B cell (primary cell): ENCODE data around the gene FAM118B. TPM values are rescaled to one million over a fixed set of nuclear protein-coding genes. Genes with fewer than 3 reads are reported as not detected.
A peak's percentile ranks its signal among the peaks of the same experiment; 100 is the strongest.

Experiments used
- ATAC-seq: fragments of 200-7000 bp; cut with Tn5 transposase; one replicate; pipeline ENCODE4 v1.10.0; 2021; ENCODE audit warnings: low read depth, mild to moderate bottlenecking, moderate number of reproducible peaks, moderate library complexity
- CTCF ChIA-PET: fragments of 350-600 bp; sonication (Branson Sonifier 250); formaldehyde crosslinking; loops from one replicate; lab custom pipeline; 2021; ENCODE audit warnings: antibody characterized with exemption, inconsistent platforms; lab: Charles Lee
- POLR2A ChIA-PET: fragments of 350-600 bp; sonication (Branson Sonifier 250); formaldehyde crosslinking; loops from one replicate; lab custom pipeline; 2021; ENCODE audit warnings: antibody characterized with exemption; lab: Charles Lee
- DNase-seq: peaks from one replicate; pipeline ENCODE4 v3.0.0; 2013
- H2AFZ ChIP-seq: 2 replicates; pipeline ENCODE4 v1.6.1; 2012; ENCODE audit warnings: mild to moderate bottlenecking, low read depth, low read length; ENCODE audit not compliant: insufficient read depth, poor library complexity, severe bottlenecking
- H3K27ac ChIP-seq, 2 donors: 1 replicate in 1 of 2; 2 replicates in 1 of 2; pipeline ENCODE4 v1.5.1; 2012 to 2013; ENCODE audit warnings: low read length in 2 of 2, mild to moderate bottlenecking in 2 of 2, moderate library complexity in 1 of 2
- H3K27me3 ChIP-seq, 4 experiments: fragments of 200-600 bp in 1 of 4; sonication (generic) in 1 of 4; replicated peaks in 1 of 4; 1 replicate in 2 of 4; 2 replicates in 2 of 4; pipeline versions ENCODE4 v1.6.1 to v1.7.0; 2013 to 2016; ENCODE audit warnings: low read length in 3 of 4, mild to moderate bottlenecking in 2 of 4, mixed read lengths in 1 of 4, moderate library complexity in 1 of 4; ENCODE audit not compliant: insufficient read depth in 4 of 4, control insufficient read depth in 3 of 4; ENCODE audit errors: control extremely low read depth in 1 of 4
- H3K36me3 ChIP-seq, 2 experiments: replicated peaks in 1 of 2; 1 replicate in 1 of 2; 2 replicates in 1 of 2; pipeline versions ENCODE4 v1.6.1 to v1.7.1; 2013; ENCODE audit warnings: low read length in 1 of 2; ENCODE audit not compliant: insufficient read depth in 2 of 2, control insufficient read depth in 1 of 2; ENCODE audit errors: control extremely low read depth in 1 of 2, extremely low read depth in 1 of 2
- H3K4me1 ChIP-seq, 2 donors: fragments of 200-600 bp in 1 of 2; sonication (generic) in 1 of 2; 1 replicate in 1 of 2; 2 replicates in 1 of 2; pipeline versions ENCODE4 v1.5.1 to v1.6.1; 2013 to 2017; ENCODE audit warnings: low read length in 2 of 2; ENCODE audit not compliant: control insufficient read depth in 2 of 2, insufficient read depth in 2 of 2
- H3K4me2 ChIP-seq: replicated peaks from 2 replicates; pipeline ENCODE3; 2012; ENCODE audit warnings: mild to moderate bottlenecking, low read depth, low read length; ENCODE audit not compliant: poor library complexity, severe bottlenecking
- H3K4me3 ChIP-seq, 5 experiments: fragments of 200-600 bp in 1 of 5; sonication (generic) in 1 of 5; 1 replicate in 3 of 5; 2 replicates in 2 of 5; pipeline versions ENCODE4 v1.5.1 to v1.7.0; 2011 to 2016; ENCODE audit warnings: low read length in 4 of 5, mild to moderate bottlenecking in 4 of 5, low read depth in 2 of 5, control low read depth in 1 of 5, moderate library complexity in 1 of 5; ENCODE audit not compliant: insufficient read depth in 1 of 5; ENCODE audit errors: control extremely low read depth in 1 of 5, extremely low read depth in 1 of 5
- H3K79me2 ChIP-seq: fragments of 200-600 bp; sonication (generic); one replicate; pipeline ENCODE4 v1.6.0; 2016; ENCODE audit warnings: low read length; ENCODE audit not compliant: control insufficient read depth, insufficient read depth
- H3K9ac ChIP-seq: fragments of 200-600 bp; sonication (generic); 2 replicates; pipeline ENCODE4 v1.6.1; 2017; ENCODE audit warnings: mild to moderate bottlenecking, low read length, moderate library complexity
- H3K9me3 ChIP-seq, 3 donors: one replicate each; pipeline versions ENCODE4 v1.6.1 to v1.7.1; 2013; ENCODE audit warnings: low read length in 2 of 3; ENCODE audit not compliant: control insufficient read depth in 2 of 3, insufficient read depth in 1 of 3; ENCODE audit errors: control extremely low read depth in 1 of 3
- H4K20me1 ChIP-seq: 2 replicates; pipeline ENCODE4 v1.6.0; 2012; ENCODE audit warnings: mild to moderate bottlenecking, low read length; ENCODE audit not compliant: insufficient read depth, control insufficient read depth, poor library complexity, severe bottlenecking
- H3K27ac Mint-ChIP-seq: one replicate; pipeline ENCODE4 v1.8.0; 2021; ENCODE audit warnings: mixed read lengths
- H3K27me3 Mint-ChIP-seq: one replicate; pipeline ENCODE4 v1.8.0; 2021; ENCODE audit warnings: mixed read lengths
- H3K4me1 Mint-ChIP-seq: one replicate; pipeline ENCODE4 v1.8.0; 2021; ENCODE audit warnings: mixed read lengths
- H3K4me3 Mint-ChIP-seq: one replicate; pipeline ENCODE4 v1.8.0; 2021; ENCODE audit warnings: mixed read lengths
- H3K9me3 Mint-ChIP-seq: one replicate; pipeline ENCODE4 v1.8.0; 2022; ENCODE audit warnings: mixed read lengths; ENCODE audit not compliant: insufficient read depth
- CTCF ChIP-seq: fragments of 200-600 bp; IDR thresholded peaks from one replicate; pipeline ENCODE4 v1.8.0; 2022; ENCODE audit warnings: antibody characterized with exemption, mild to moderate bottlenecking
- EZH2 ChIP-seq: IDR thresholded peaks from 2 replicates; pipeline ENCODE4 v1.6.1; 2012; ENCODE audit warnings: borderline replicate concordance, low read depth, mild to moderate bottlenecking, moderate library complexity, low read length; ENCODE audit not compliant: insufficient read depth, poor library complexity, severe bottlenecking
- WGBS: methylation state at CpG from one replicate; pipeline ENCODE4 v1.1.5; 2013; ENCODE audit warnings: missing lambda C conversion rate; ENCODE audit not compliant: insufficient coverage; 5-methylcytosine and 5-hydroxymethylcytosine counted together
- intact Hi-C: fragments of 100-400 bp; cut with micrococcal nuclease; formaldehyde crosslinking; loops from one replicate; pipeline ENCODE4 v1.10.0; 2022
- polyA plus RNA-seq: library from polyadenylated mRNA; depleted of rRNA; stranded (reverse); fragments of >200 nt; gene quantifications from 2 replicates; pipeline ENCODE4 v1.2.3, GENCODE V29; 2012
- total RNA-seq, 2 donors: library from RNA; stranded (reverse); fragments of 120-200 nt in 1 of 2; gene quantifications; 1 replicate in 1 of 2; 2 replicates in 1 of 2; pipeline versions ENCODE4 v1.2.3 to v1.2.4, GENCODE V29; 2013 to 2022

The FAM118B gene
- total and polyA plus RNA-seq, 2 donors (not counting 1 experiment from before 2014, with no cell fraction given), result 7.3 to 14.1 TPM

GRCh38 chr11:126284829-126285228, 73.2 kb downstream of the FAM118B start:
- peak; percentile 16 for ATAC-seq
- no peaks in the 10 kb centered on the region for H3K9me3 Mint-ChIP-seq
- ChIA-PET CTCF (interaction anchor here (0.7 kb wide), 1 partner anchor 19 kb away, joined by 3 read pairs; the partner anchor contains the start of gene DCPS), POLR2A (interaction anchor here (0.7 kb wide), 1 partner anchor 13 kb away, joined by 3 read pairs; no protein-coding TSS in a partner anchor)
- Histone ChIP-seq H3K36me3 (peaks cover 0 to 10% of the 10 kb centered on the region in 2 experiments), H3K27me3 (no peaks in the 10 kb centered on the region), H3K4me2 (peak overlapping the region; percentile 26), H3K9me3 (no peaks in the 10 kb centered on the region), H3K27ac (no peak overlapping the region), H3K4me3 (peak overlapping the region in 1 of 5 experiments; percentile 7), H3K9ac (peak overlapping the region; percentile 12), H2AFZ (no peak overlapping the region), H4K20me1 (no peaks in the 10 kb centered on the region), H3K79me2 (peaks cover 27% of the 10 kb centered on the region), H3K4me1 (peaks cover 17 to 31% of the 10 kb centered on the region in 2 donors)
- peak overlapping the region; percentile 87 for H3K27ac Mint-ChIP-seq
- H3K4me1 Mint-ChIP-seq, result peaks cover 38% of the 10 kb centered on the region
- intact Hi-C loops, result loop anchor here (1.0 kb wide), 1 partner anchor 18 kb away; no protein-coding TSS in a partner anchor
- TF ChIP-seq EZH2 (no peak), CTCF (no peak)
- DNase-seq, result peak; percentile 56
- H3K4me3 Mint-ChIP-seq, result peak overlapping the region; percentile 83
- H3K27me3 Mint-ChIP-seq, result no peaks in the 10 kb centered on the region
- no CpG with 5 or more reads among the region's 6 CpGs for WGBS

GRCh38 chr11:126288237-126288636, 76.7 kb downstream of the FAM118B start:
- POLR2A ChIA-PET, result no interaction called here
- H3K27ac Mint-ChIP-seq, result no peak overlapping the region
- Histone ChIP-seq H3K27me3 (no peaks in the 10 kb centered on the region), H3K4me2 (no peak overlapping the region), H3K79me2 (peaks cover 27% of the 10 kb centered on the region), H2AFZ (no peak overlapping the region), H3K9ac (no peak overlapping the region), H3K4me1 (peaks cover 11 to 16% of the 10 kb centered on the region in 2 donors), H3K9me3 (no peaks in the 10 kb centered on the region), H3K36me3 (peaks cover 0 to 37% of the 10 kb centered on the region in 2 experiments), H3K27ac (no peak overlapping the region), H3K4me3 (no peak overlapping the region), H4K20me1 (no peaks in the 10 kb centered on the region)
- H3K9me3 Mint-ChIP-seq, result no peaks in the 10 kb centered on the region
- H3K4me3 Mint-ChIP-seq, result no peak overlapping the region
- H3K27me3 Mint-ChIP-seq, result no peaks in the 10 kb centered on the region
- CTCF ChIA-PET, result no interaction called here
- TF ChIP-seq CTCF (no peak), EZH2 (no peak)
- no peak for ATAC-seq
- WGBS, result 75% methylated on average over 3 of the region's 6 CpGs
- H3K4me1 Mint-ChIP-seq, result peaks cover 16% of the 10 kb centered on the region
- intact Hi-C loops, result no loop called here
- DNase-seq, result no peak
